Amniotic stem cell (primary cell): ENCODE data around the gene SLC6A1.

Experiments used
- DNase-seq: peaks from one replicate; lab custom pipeline; 2025; lab: John Stamatoyannopoulos, UW

The SLC6A1 gene

DNA sequence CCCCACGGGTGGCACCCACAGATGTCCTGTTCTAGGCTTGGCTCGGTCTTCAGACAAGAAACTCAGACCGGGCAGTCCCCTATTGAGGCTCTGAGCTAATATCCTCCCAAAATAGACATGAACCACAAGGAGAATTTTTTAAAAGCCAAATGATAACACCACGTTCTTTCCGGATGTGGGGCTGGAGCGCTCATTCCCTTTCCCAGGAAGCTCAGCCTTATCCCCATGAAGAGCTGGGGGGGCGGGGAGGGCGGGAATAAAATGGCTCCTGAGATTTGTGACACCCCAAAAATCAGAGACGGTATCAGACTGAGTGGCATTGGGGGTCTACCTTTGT lies 1.1 kb downstream of the SLC6A1 start:
- DNase-seq: no peak

GRCh38 chr3:10994306-10994705 lies 1.8 kb downstream of the SLC6A1 start:
- no peak for DNase-seq

GRCh38 chr3:10995871-10996270 lies 3.3 kb downstream of the SLC6A1 start:
- DNase-seq: no peak

DNA sequence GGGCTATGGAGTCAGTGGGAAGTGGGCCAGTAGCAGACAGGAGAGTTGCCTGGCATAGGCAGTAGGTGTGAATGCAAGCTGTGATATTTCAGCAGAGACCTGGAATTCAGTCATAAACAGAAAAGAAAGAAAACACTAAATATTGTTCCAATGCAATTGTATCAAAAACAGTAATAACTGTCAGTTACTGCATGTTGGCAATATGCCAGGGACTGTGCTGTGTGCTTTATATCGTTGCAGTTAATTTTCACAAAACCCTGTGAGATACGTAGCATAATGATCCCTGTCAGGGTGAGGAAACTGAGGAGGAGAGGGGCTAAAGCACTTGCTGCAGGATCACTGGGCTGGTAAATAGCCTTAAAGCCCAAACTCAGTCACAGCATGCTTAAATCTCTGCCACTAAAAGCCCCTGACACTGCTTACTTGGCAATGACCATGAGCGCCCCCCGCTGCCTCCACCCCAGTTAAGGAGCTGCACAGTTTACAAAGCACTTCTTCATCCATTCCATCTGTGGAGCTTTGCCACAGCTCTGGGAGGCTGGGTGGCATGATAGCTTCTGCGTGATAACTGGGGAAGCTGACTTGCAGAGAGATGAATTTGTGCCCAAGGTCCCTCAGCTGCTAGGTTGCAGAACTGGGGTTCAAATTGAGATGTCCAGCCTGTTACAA lies 3.9 kb downstream of the SLC6A1 start:
- no peak for DNase-seq

- DNase-seq: no peak
Observed at GRCh38 chr3:10997196-10997595, 4.6 kb downstream of the SLC6A1 start.

- no peak for DNase-seq
Observed at GRCh38 chr3:10998542-10998941, 6.0 kb downstream of the SLC6A1 start.

GRCh38 chr3:10999221-11000107 lies 6.9 kb downstream of the SLC6A1 start:
- no peak for DNase-seq

GRCh38 chr3:11000528-11000927 lies 8.0 kb downstream of the SLC6A1 start:
- DNase-seq: no peak

DNA sequence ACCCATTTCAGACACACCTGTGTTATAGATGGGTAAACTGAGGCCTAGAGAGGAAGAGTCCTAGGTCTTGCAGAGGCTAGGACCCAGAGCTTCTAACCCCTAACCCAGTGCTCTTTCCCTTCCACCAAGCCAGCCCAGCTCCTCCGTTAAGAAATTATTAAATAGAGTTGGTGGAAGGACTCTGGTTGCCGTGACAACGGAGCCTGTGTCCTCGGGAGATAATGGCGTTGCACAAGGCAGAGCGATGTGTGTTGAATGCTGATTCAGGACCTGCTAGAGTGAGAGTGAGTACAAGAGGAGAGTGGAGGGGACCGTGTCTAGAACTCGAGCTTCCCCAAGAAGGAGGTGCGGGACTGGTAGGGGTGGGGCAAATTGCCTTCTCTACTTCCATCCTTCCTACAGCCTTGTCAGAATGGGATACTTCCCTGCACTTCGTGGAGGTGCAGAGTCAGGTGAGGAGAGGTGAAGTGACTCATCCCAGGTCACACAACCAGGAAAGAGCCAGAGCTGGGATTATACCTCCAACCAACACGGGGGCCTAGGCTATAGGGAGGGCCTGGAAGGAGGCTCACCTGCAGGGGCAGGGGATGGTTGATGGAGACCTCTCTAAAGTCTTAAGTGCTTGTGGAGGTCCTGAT lies 8.6 kb downstream of the SLC6A1 start:
- no peak for DNase-seq

GRCh38 chr3:11001658-11002021 lies 9.1 kb downstream of the SLC6A1 start:
- DNase-seq: no peak

GRCh38 chr3:11002371-11002807 lies 9.8 kb downstream of the SLC6A1 start:
- DNase-seq: no peak

DNA sequence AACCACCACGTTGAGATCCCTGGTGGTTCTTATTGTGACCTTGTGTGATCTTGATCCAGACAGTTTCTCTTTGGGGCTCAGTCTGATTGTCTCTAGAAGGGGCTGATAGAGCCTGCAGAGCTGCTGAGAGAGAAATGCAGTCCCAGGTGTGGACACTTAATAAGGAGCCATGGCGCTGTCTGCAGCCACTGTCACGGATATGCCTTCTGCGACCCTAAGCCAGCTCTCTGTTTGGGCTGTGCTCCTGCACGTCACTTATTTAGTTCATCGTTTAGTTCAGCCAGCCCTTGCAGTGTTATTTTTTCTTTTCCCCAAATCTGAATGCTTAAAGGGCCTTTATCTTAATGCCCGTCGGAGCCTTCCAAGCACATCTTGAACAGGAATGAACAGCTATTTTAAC lies 12.0 kb downstream of the SLC6A1 start:
- no peak for DNase-seq

DNA sequence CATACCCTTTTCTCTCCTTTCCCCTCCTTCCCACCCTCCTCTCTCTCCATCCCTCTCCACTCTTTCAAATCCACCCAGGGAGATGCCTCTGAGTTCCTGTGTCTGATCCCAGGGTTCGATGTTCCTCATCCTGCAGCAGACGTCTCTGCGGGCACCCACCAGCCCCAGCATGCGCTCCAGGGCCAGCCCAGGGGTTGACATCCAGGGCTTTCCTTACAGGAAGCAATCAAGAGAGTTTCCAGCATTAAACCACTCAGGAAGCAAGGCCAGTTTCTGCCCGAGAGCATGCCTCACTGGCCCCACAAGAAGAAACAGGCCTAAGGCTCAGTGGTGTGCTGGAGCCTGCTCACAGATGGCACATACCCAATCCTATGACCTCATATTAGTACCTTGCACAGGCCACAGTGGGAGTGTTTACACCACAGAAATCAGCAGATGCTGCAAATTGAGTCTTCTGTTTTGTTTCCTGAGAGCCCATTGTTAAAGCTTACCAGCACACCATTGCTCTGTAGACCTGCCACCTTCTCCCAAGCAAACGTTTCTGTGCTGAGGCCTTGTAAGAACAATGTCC lies 13.2 kb downstream of the SLC6A1 start:
- no peak for DNase-seq

DNA sequence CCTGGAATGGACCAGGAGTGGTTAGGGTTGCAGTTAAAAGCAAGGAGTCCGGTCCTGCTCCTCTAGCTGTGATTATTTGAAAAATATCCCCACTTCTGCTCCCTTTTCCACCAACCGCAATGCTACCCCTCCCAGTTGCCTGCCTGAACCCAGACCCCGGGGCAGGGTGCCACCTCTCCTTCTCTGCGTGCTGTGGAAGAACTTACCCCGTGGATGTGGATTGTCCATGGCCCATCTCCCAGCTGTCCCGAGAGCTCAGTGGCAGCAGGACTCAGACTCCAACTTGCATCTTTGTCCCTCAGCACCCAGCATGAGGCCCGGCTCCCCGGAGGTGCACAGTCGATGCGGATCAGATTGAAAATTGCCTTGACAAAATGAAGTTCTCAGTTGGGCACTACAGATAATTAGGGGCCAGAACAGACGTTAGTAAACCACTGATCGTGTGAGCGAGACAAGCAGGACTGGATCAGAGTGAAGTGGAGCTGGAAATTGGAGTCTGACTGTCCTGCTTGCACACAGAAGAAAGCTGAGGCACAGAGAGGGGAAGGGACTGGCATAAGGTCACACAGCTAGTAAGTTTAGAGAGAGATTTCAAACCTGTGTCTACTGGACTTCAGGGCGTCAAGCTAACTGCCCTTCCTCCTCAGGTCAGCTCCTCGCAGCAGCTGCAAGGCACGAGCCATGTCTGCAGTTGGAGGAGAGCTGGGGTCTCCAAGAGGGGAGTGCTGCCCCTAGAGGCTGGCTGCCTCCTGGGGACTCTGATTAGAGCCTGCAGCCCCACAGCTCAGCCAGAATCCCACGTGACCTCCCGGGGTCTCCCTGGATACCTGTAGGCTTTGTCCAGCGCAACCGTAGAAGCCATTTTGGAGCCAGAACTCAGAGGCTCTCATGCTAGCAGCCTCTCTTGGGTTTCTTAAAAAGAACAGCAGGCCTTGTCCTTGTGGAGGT lies 14.7 kb downstream of the SLC6A1 start:
- no peak for DNase-seq

DNA sequence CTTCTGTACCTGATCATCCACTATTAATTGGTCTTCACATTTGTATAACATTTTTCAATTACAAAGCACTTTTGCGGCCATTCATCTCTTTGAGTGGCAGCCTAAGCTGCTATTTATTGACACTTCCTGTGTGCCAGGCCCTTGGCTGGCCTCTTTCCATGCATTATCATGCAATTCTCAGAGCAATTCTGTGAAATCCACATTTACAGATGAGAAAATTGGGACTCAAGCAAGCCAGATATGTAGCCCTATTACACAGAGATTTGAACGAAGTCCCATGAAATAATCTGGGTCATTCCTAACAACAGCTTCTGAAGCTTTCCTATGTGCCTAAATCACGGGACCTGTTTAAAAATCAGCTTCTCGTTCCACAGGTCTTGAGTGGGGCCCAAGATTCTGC lies 17.4 kb downstream of the SLC6A1 start:
- DNase-seq: no peak

DNA sequence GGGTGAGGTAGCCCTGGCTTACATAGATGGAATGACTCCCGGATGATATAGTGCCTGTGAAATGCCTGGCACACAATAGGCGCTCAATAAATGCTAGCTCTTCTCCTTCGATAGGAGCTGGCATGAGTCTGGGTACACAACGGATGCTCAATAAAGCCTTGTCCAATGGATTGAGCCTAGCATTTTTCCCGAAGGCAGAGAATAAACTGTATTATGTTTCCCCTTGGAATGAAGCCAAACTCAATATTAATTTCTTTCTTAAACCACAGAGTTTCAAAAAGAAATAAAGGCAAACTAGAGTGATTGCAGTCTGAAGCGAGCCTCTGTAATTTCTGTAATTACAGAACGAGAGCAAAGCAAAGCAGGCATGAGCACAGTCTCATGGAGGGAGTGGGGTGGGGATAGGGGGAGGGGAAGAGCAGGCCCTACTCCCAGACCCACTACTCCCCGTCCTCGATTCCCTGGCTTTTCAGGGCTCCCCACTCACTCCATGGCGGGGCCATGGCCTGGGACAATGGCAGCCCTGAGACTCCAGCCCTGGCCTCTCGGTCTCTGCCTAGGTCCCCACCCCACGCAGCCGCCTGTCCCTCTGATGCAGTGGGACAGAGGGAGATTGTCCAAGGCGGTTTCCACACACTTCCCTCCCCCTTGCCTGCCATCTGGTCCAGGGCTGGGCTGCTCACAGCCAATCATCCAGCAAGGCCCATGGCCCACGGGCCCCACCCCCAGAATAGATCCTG lies 18.0 kb downstream of the SLC6A1 start:
- DNase-seq: no peak

GRCh38 chr3:11014253-11014652 lies 21.7 kb downstream of the SLC6A1 start:
- no peak for DNase-seq

- no peak for DNase-seq
Observed at GRCh38 chr3:11014752-11015151, 22.2 kb downstream of the SLC6A1 start.

GRCh38 chr3:11015369-11015768 lies 22.8 kb downstream of the SLC6A1 start:
- no peak for DNase-seq

DNA sequence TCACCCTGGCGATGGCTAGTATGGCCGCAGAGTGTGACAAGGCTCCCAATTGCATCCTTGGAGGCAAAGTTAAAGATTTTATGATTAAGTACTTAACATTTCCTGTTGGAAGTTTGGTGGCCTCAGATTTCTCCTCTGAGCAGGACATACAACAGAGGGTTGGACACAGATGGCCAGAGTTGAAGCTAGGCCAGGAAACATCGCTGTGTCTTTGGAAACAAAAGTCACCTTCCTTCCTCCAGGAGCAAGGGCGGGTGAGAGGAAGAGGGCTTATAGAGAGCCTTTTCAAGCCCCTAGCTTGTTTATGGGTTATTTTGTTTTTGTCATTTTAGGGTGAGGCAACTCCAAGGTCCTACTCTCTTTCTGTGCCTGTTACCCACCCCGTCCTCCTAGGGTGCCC lies 24.2 kb downstream of the SLC6A1 start:
- DNase-seq: no peak
